Gastroesophageal sphincter (tissue), 4 donors: ENCODE results near the gene AIF1. TPM values are rescaled to one million over a fixed set of nuclear protein-coding genes. Genes with fewer than 3 reads are reported as not detected.
A peak's percentile ranks its signal among the peaks of the same experiment; 100 is the strongest.

Experiments used
- ATAC-seq: fragments of 150-250 bp; one replicate; pipeline ENCODE4 v1.9.1; 2016; ENCODE audit warnings: mild to moderate bottlenecking, moderate library complexity
- H3K27ac ChIP-seq, 4 donors: fragments of 200-600 bp; sonication (generic) in 3 of 4; 1 replicate in 3 of 4; 2 replicates in 1 of 4; pipeline ENCODE4 v1.5.1; 2016 to 2019
- H3K27me3 ChIP-seq: fragments of 200-600 bp; sonication (generic); one replicate; pipeline ENCODE4 v1.5.1; 2019
- H3K36me3 ChIP-seq, 2 donors: fragments of 200-600 bp; sonication (generic); one replicate each; pipeline ENCODE4 v1.5.1; 2019; ENCODE audit warnings: control low read depth in 1 of 2
- H3K4me1 ChIP-seq, 3 donors: fragments of 200-600 bp; sonication (generic); 1 replicate in 2 of 3; 2 replicates in 1 of 3; pipeline ENCODE4 v1.5.1; 2016 to 2019; ENCODE audit warnings: control low read depth in 2 of 3
- H3K4me3 ChIP-seq, 2 donors: fragments of 200-600 bp; sonication (generic); one replicate each; pipeline ENCODE4 v1.5.1; 2019; ENCODE audit warnings: mild to moderate bottlenecking in 1 of 2, moderate library complexity in 1 of 2
- H3K9me3 ChIP-seq, 3 donors: fragments of 200-600 bp; sonication (generic); one replicate each; pipeline ENCODE4 v1.5.1; 2017 to 2019; ENCODE audit warnings: control low read depth in 2 of 3
- EP300 ChIP-seq: sonication (generic); formaldehyde crosslinking; IDR thresholded peaks from one replicate; pipeline ENCODE4 v1.6.1; 2017; ENCODE audit warnings: antibody characterized with exemption, mild to moderate bottlenecking
- POLR2A ChIP-seq, 2 donors: fragments of 450-650 bp; IDR thresholded peaks; one replicate each; pipeline ENCODE4 v1.6.1; 2017; ENCODE audit warnings: antibody characterized with exemption in 2 of 2, mild to moderate bottlenecking in 2 of 2, moderate library complexity in 1 of 2
- POLR2AphosphoS5 ChIP-seq: sonication (generic); formaldehyde crosslinking; IDR thresholded peaks from one replicate; pipeline ENCODE4 v1.6.1; 2017; ENCODE audit warnings: antibody characterized with exemption
- WGBS, 2 donors: methylation state at CpG; one replicate each; pipeline ENCODE4 v1.1.5; 2018; ENCODE audit warnings: low coverage in 1 of 2; 5-methylcytosine and 5-hydroxymethylcytosine counted together
- total RNA-seq, 4 donors: library from RNA; depleted of rRNA; stranded (reverse); fragments of >200 nt; gene quantifications; one replicate each; pipeline ENCODE4 v1.1.0, GENCODE V29; 2016
- TF ChIP-seq, protein P1 (sequence below), 4 experiments: fragments of 200-600 bp in 2 of 4; fragments of 450-650 bp in 2 of 4; sonication (generic) in 1 of 4; IDR thresholded peaks; one replicate each; pipeline ENCODE4 v1.5.1; 2017 to 2019; ENCODE audit warnings: antibody characterized with exemption in 4 of 4, mild to moderate bottlenecking in 2 of 4, moderate library complexity in 2 of 4

Gene AIF1
- total RNA-seq, 4 donors from 2014 or later, result 5.6 to 46.4 (median 21.3) TPM

DNA sequence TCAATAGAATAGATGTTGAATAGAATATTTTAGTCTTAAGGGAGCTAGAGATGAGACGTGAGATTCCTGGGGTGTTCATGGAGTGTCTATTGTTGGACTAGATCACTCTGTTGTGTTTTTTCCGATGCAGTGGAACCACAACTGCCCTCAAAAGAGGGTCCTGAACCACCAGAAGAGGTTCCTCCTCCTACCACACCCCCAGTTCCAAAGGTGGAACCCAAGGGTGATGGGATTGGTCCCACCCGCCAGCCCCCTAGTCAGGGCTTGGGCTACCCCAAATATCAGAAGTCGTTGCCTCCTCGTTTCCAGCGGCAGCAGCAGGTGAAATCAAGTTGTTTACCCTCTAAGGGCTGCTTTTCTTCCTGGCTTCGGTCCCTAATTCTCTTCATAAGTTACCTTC, 14.0 kb downstream of the AIF1 start:
- H3K36me3 ChIP-seq, result peaks cover 0 to 100% of the 10 kb centered on the region in 2 donors
- no peak for ATAC-seq
- H3K27ac ChIP-seq, result no peak overlapping the region
- H3K4me3 ChIP-seq, result no peak overlapping the region
- H3K9me3 ChIP-seq, result no peaks in the 10 kb centered on the region
- WGBS, 2 donors, result 74 to 84% methylated on average over 4 to 7 of the region's 7 CpGs
- H3K27me3 ChIP-seq, result no peaks in the 10 kb centered on the region
- no peak for TF ChIP-seq POLR2AphosphoS5
- TF ChIP-seq EP300, result no peak
- TF ChIP-seq POLR2A (IDR thresholded peaks at IDR 0.05), result no peak
- TF ChIP-seq, protein P1, sequence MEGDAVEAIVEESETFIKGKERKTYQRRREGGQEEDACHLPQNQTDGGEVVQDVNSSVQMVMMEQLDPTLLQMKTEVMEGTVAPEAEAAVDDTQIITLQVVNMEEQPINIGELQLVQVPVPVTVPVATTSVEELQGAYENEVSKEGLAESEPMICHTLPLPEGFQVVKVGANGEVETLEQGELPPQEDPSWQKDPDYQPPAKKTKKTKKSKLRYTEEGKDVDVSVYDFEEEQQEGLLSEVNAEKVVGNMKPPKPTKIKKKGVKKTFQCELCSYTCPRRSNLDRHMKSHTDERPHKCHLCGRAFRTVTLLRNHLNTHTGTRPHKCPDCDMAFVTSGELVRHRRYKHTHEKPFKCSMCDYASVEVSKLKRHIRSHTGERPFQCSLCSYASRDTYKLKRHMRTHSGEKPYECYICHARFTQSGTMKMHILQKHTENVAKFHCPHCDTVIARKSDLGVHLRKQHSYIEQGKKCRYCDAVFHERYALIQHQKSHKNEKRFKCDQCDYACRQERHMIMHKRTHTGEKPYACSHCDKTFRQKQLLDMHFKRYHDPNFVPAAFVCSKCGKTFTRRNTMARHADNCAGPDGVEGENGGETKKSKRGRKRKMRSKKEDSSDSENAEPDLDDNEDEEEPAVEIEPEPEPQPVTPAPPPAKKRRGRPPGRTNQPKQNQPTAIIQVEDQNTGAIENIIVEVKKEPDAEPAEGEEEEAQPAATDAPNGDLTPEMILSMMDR (IDR thresholded peaks at IDR 0.05), result no peak
- H3K4me1 ChIP-seq, result no peaks in the 10 kb centered on the region

DNA sequence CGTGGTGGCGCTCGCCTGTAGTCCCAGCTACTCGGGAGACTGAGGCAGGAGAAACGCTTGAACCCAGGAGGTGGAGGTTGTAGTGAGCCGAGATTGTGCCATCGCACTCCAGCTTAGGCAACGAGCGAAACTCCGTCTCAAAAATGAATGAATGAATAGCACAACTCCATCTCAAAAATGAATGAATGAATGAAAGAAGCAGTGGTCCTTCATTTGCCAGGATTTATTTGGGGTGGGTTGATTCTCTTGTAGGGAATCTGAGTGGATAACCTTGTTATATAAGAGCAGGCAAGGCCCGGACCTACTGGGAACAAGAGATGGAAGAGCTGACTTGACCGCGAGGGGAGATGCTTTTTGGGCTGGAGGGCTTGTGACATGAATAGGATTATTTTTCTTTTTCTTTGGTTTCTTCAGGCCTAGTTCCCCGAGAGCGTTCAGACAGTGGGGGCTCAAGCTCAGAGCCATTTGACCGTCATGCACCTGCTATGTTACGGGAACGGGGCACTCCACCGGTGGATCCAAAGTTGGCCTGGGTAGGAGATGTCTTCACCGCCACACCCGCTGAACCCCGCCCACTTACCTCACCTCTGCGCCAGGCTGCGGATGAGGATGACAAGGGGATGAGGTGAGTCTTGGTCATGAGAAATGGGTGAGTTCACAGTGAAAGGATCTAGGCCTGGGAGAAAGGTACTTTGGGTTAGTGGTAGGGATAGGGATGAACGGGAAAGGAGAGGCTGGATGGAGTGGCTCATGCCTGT, 15.3 kb downstream of the AIF1 start:
- Histone ChIP-seq H3K4me3 (no peak overlapping the region), H3K27me3 (no peaks in the 10 kb centered on the region), H3K4me1 (no peaks in the 10 kb centered on the region), H3K27ac (no peak overlapping the region), H3K36me3 (peaks cover 0 to 100% of the 10 kb centered on the region in 2 donors), H3K9me3 (no peaks in the 10 kb centered on the region)
- ATAC-seq, result no peak
- 77 to 83% methylated on average over 8 to 23 of the region's 25 CpGs for WGBS, 2 donors
- TF ChIP-seq POLR2AphosphoS5, result no peak
- no peak for TF ChIP-seq EP300
- TF ChIP-seq, protein P1 (IDR thresholded peaks at IDR 0.05), result no peak

DNA sequence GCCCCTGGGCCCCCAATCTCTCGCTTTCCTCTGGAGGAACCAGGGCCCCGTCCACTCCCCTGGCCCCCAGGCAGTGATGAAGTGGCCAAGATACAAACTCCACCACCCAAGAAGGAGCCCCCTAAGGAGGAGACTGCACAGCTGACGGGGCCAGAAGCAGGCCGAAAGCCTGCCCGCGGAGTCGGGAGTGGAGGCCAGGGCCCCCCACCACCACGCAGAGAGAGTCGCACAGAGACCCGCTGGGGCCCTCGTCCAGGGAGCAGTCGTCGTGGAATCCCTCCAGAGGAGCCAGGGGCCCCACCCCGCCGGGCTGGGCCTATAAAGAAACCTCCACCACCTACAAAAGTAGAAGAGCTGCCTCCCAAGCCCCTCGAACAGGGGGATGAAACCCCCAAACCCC, 16.2 kb downstream of the AIF1 start:
- no peak overlapping the region for H3K27ac ChIP-seq
- no peaks in the 10 kb centered on the region for H3K9me3 ChIP-seq
- H3K36me3 ChIP-seq, result peaks cover 0 to 100% of the 10 kb centered on the region in 2 donors
- ATAC-seq, result no peak
- H3K4me1 ChIP-seq, result no peaks in the 10 kb centered on the region
- no peak for TF ChIP-seq EP300
- no peak for TF ChIP-seq POLR2A (IDR thresholded peaks at IDR 0.05)
- no peak for TF ChIP-seq POLR2AphosphoS5
- TF ChIP-seq, protein P1 (IDR thresholded peaks at IDR 0.05), result no peak
- no peak overlapping the region for H3K4me3 ChIP-seq
- WGBS, 2 donors, result no CpG with 5 or more reads among the region's 16 CpGs
- H3K27me3 ChIP-seq, result no peaks in the 10 kb centered on the region

DNA sequence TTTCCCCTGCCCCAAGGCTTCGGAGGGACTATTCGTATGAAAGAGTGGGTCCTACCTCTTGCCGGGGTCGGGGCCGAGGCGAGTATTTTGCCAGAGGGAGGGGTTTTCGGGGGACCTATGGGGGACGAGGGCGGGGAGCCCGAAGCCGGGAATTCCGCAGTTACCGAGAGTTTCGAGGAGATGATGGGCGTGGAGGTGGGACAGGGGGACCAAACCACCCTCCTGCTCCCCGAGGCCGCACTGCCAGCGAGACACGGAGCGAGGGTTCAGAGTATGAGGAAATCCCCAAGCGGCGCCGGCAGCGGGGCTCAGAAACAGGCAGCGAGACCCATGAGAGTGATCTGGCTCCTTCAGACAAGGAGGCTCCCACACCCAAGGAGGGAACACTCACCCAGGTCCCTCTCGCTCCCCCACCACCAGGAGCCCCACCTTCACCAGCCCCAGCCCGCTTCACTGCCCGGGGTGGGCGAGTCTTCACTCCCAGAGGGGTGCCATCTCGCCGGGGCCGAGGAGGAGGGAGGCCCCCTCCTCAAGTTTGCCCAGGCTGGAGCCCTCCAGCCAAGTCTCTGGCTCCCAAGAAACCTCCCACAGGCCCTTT, 16.7 kb downstream of the AIF1 start:
- Histone ChIP-seq H3K36me3 (peaks cover 0 to 100% of the 10 kb centered on the region in 2 donors), H3K9me3 (no peaks in the 10 kb centered on the region), H3K27ac (peak overlapping the region in 1 of 4 donors; percentile 42), H3K4me3 (no peak overlapping the region), H3K27me3 (no peaks in the 10 kb centered on the region), H3K4me1 (no peaks in the 10 kb centered on the region)
- WGBS, 2 donors, result 90% methylated on average over 13 of the region's 32 CpGs; no CpG with 5 or more reads in 1 of the 2 donors
- ATAC-seq, result no peak
- peak; percentile 7 for TF ChIP-seq POLR2AphosphoS5
- TF ChIP-seq, protein P1 (IDR thresholded peaks at IDR 0.05), result no peak
- no peak for TF ChIP-seq POLR2A (IDR thresholded peaks at IDR 0.05)
